ENCODE measurements around the gene HOXD8.

Gene HOXD8

DNA sequence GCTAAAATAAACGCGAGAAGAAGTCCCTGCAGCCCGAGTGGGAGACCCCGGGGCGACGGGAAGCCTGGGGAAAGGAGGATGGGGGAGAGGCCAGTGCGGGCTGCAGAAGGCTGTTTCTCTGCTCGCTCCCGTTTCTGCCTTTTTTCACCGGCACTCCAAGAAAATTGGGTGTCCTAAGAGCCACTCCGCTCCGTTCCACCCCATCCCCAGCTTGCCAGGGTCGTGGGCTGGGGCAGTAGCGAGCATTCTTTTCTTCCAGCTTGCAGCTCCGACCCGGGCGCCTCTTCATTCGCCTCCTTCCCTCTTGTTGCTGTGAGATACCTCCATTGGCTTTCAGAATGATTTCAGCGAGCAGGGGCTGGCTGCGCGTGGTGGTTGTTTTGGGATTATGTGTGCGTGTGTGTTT is 28.7 kb downstream of the HOXD8 start:
- TF ChIP-seq, protein P1, sequence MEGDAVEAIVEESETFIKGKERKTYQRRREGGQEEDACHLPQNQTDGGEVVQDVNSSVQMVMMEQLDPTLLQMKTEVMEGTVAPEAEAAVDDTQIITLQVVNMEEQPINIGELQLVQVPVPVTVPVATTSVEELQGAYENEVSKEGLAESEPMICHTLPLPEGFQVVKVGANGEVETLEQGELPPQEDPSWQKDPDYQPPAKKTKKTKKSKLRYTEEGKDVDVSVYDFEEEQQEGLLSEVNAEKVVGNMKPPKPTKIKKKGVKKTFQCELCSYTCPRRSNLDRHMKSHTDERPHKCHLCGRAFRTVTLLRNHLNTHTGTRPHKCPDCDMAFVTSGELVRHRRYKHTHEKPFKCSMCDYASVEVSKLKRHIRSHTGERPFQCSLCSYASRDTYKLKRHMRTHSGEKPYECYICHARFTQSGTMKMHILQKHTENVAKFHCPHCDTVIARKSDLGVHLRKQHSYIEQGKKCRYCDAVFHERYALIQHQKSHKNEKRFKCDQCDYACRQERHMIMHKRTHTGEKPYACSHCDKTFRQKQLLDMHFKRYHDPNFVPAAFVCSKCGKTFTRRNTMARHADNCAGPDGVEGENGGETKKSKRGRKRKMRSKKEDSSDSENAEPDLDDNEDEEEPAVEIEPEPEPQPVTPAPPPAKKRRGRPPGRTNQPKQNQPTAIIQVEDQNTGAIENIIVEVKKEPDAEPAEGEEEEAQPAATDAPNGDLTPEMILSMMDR (IDR thresholded peaks at IDR 0.05; ENCODE audit: low read length, missing control alignments), result no peak
- no peak overlapping the region for H3K4me3 ChIP-seq (replicated peaks; ENCODE audit: low read depth, low read length)
- DNase-seq (ENCODE audit: low read depth), result no peak

- H3K4me3 ChIP-seq (replicated peaks; ENCODE audit: low read depth, low read length), result no peak overlapping the region
- TF ChIP-seq, protein P1 (IDR thresholded peaks at IDR 0.05; ENCODE audit: low read length, missing control alignments), result no peak
- no peak for DNase-seq (ENCODE audit: low read depth)
Measured at GRCh38 chr2:176158855-176159662, 29.6 kb downstream of the HOXD8 start.

DNA sequence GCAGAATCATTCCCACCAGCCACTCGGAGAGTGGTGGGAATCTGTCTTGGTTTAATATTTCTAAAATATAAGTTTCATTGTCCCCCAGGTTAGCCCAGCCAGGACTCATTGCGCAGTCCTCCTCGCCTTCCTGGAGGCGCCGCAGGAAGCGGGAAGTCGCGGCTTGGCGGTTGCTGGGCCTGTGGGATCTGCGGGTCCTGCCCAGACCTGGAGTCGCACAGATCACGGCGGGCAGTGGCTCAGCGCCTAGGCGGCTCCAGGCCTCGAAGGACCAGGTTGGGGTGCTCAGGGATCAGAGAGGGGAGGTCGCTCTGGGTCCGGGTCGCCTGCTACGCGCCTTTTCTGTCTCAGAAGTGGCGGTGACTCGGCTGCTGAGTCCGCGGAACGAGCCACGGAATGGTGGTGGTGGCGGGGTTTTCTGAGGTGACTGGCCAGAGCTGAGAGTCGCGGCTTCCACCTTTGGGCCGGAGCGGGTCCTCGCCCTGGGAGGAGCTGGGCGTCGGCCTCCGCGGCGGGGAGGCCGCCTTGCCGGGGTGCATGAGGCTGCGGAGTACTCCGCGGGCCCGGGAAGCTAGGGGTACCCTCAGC is 30.3 kb downstream of the HOXD8 start:
- no peak for DNase-seq (ENCODE audit: low read depth)
- TF ChIP-seq, protein P1 (IDR thresholded peaks at IDR 0.05; ENCODE audit: low read length, missing control alignments), result no peak
- no peak overlapping the region for H3K4me3 ChIP-seq (replicated peaks; ENCODE audit: low read depth, low read length)

GRCh38 chr2:176160251-176160985 is 30.9 kb downstream of the HOXD8 start:
- DNase-seq (ENCODE audit: low read depth), result no peak
- no peak overlapping the region for H3K4me3 ChIP-seq (replicated peaks; ENCODE audit: low read depth, low read length)
- TF ChIP-seq, protein P1 (IDR thresholded peaks at IDR 0.05; ENCODE audit: low read length, missing control alignments), result no peak

GRCh38 chr2:176160986-176161824 is 31.7 kb downstream of the HOXD8 start:
- DNase-seq (ENCODE audit: low read depth), result no peak
- no peak overlapping the region for H3K4me3 ChIP-seq (replicated peaks; ENCODE audit: low read depth, low read length)
- TF ChIP-seq, protein P1 (IDR thresholded peaks at IDR 0.05; ENCODE audit: low read length, missing control alignments), result no peak

- H3K4me3 ChIP-seq (replicated peaks; ENCODE audit: low read depth, low read length), result no peak overlapping the region
- TF ChIP-seq, protein P1 (IDR thresholded peaks at IDR 0.05; ENCODE audit: low read length, missing control alignments), result no peak
- DNase-seq (ENCODE audit: low read depth), result peak; percentile 18
Measured at GRCh38 chr2:176161825-176162626, 32.5 kb downstream of the HOXD8 start.
